DMS53 treated with DMSO at 0.1 percent for 48 hours (cell line): ENCODE measurements around the gene TSPAN9.

ENCODE experiments used
- DNase-seq: peaks from one replicate; lab custom pipeline; 2025; ENCODE audit not compliant: unreplicated experiment; lab: John Stamatoyannopoulos, UW

Gene TSPAN9

GRCh38 chr12:3184485-3184884 is 107.3 kb downstream of the TSPAN9 start:
- no peak for DNase-seq

- no peak for DNase-seq
Observed at GRCh38 chr12:3185260-3185870, 108.2 kb downstream of the TSPAN9 start.

DNA sequence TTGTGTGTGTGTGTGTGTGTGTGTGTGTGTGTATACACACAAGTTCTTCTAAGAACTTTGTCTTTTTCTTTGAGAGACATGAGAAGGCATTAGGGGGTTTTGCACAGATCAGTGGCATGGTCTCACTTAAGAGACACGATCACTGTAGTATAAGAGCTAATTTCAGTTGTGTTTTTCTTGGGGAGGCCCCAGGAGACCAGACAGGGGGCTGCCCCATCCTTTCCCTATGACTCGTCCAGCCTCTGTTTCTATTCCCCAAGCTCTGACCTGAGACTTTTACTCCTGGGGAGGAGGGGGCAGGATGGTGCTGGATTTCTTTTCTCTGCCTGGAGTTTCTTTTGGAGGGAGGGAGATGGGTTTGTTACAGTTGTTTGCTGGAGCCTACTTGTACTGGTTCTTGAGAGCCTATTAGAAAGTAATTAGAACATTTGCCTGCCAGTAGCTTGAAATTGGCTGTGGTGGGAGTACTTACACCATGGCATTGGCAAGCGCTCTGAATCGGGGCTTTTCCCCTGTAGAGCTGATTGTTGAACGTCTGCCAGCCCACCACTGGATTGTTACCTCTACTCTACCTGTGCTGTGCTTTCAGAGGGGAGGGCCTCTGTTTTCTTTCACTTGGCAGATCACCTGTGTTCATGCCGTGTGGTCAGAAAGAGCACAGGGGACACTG is 109.5 kb downstream of the TSPAN9 start:
- no peak for DNase-seq

GRCh38 chr12:3187846-3188770 is 110.9 kb downstream of the TSPAN9 start:
- DNase-seq = no peak

DNA sequence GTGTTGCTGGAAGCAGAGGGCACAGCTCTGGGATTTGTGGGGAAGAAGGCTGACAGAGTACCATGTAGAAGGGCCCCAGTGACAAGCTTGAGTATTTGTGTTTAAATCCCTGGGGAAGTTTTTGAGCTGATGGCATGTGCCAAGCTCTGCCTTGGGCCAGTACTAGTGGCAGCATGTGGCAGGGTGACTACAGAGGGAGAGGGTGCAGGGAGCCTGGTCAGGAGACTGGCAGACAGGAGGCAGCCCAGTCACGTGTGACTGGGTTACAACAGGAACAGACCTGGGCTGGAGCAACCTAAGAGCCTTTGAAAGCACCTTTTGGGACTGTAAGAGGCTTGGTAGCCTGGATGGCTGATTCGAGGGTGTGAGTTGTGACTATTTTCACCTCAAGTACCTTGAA is 112.1 kb downstream of the TSPAN9 start:
- no peak for DNase-seq

DNA sequence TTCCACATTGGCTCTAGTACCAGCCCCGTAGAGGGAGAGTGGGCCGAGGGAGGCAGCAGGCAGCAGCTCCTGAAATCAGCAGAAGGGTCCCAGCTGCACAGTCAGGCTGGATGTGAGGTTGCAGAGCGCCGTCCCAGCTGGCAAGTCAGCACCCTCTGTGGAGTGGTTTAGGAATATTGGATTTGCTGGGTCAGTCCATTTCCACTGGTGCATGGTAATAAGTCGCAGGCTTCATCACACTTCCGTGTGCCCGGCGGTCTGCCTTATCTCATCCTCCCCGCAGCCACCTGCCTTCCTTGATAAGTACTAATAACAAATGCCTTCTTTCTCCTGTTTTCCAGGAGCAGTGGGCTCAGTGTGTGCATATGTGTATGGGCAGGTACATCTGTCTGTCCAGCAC is 112.9 kb downstream of the TSPAN9 start:
- DNase-seq = no peak

DNA sequence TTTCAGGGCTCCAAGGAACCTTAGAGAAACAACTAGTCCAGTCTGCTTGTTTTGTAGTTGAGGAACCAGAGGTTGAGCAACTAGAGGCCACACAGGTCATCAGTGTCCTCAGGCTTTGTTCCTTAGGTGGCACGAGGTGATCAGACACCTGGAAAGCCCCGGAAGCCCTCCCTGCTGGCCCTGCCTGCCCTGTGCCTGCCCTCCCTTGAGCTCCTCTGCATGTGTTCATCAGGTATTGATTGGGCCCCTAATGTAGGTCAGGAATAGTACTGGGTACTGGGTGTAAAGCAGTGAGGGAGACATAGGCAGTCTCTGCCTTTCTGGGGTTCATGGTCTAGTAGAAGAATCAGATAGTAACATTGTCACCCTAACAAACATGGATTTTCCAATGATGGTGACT is 114.3 kb downstream of the TSPAN9 start:
- DNase-seq = no peak

- DNase-seq = no peak
Observed at GRCh38 chr12:3192221-3192620, 115.0 kb downstream of the TSPAN9 start.

- no peak for DNase-seq
Observed at GRCh38 chr12:3193131-3193530, 116.0 kb downstream of the TSPAN9 start.

DNA sequence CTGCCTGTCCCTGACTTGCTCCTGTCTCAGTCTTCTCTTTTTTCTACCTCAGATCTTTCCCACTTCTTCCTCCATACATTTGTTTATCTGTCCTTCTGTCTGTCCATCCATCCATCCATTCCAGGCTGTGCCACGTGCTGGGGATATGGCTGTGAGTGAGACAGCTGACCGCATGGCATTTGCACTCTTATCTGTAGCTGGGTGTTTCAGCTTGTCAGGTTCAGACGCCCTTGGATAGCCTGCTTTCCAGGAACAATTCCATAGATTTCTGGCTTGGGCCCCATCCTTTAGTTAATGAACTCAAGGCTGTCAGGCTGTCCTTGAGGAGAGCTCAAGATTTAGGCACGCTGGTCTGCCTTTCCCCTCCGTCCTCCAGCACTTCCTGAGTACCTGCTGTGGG is 116.6 kb downstream of the TSPAN9 start:
- no peak for DNase-seq

GRCh38 chr12:3195337-3195736 is 118.2 kb downstream of the TSPAN9 start:
- DNase-seq = no peak

- DNase-seq = no peak
Observed at GRCh38 chr12:3195859-3196483, 118.8 kb downstream of the TSPAN9 start.

- no peak for DNase-seq
Observed at GRCh38 chr12:3196488-3196887, 119.3 kb downstream of the TSPAN9 start.

DNA sequence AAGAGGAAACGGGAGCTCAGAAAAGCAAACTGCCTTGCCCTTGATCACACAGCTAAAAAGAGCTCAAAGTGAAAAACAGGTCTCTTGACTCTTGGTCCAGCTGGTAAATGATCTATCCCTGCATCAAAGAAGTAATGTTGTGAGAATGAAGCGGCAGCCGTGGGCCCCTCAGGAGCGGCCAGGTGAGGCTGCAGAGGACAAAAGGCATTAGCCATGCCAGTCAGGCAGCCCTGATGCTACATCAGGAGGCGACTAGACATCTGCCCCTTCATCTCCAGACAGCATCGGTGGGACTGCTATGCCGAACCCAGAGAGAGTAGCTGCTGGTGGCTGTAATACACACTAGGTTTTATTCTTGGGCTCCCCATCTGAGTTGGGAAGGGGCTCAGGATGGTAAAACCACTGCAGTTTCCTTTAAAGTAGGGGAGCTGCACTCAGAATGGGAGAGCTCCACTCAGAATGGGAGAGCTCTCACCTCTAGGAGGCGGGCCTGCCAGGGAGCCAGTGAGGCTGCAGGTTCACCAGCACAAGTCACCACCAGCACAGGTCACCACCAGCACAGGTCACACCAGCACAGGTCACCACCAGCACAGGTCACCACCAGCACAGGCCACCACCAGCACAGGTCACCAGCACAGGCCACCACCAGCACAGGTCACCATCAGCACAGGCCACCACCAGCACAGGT is 120.1 kb downstream of the TSPAN9 start:
- DNase-seq = no peak

- no peak for DNase-seq
Observed at GRCh38 chr12:3199551-3200031, 122.4 kb downstream of the TSPAN9 start.

DNA sequence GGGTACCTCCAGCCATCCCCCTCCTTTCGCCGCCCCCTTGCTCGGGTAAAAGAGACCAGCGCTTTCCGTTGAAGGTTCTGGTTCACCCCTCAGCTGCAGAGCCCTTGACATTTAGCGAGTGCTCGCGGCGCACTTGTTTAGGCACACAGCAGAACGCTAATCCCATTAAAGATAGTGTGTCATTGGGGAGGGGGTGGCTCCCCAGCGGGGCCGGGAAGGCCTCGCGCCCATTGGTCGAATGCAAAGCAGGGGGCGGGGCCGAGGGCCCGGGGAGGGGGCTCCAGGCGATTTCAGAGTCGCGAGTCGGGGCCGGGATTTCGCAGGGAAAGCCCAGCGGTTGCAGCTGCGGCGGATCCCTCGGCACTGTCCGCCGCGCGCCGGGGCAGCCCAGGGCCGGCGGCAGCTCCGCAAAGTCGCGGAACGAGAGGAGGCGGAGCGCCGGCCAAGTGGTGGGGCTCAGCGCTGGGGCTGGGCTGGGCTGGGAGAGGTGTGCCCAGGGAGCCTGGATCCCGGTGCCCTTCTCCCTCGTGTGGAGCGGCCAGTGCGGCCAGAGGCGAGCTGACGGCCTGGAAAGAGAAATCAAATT is 122.9 kb downstream of the TSPAN9 start:
- DNase-seq = peak; percentile 46

DNA sequence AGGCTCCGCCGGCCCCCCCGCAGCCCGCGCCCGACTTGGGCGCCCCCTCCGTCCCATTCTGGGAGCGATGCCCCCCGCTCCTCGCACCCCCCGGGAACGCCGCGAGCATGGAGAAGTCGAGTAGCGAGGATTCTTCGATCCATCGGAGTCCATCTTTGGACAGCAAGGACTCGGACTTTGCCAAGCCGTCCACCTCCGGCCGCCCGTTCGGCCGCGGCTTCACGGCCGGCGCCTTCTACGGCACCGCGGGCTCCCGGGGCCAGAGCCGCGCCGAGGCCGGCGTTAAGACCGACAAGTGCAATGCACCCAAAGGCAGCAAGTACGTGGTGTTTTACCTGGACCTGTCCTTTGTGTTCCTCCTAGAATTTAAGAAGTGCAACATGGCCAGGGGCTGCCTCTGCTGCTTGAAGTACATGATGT is 123.6 kb downstream of the TSPAN9 start:
- no peak for DNase-seq

- DNase-seq = no peak
Observed at GRCh38 chr12:3201339-3202051, 124.3 kb downstream of the TSPAN9 start.

DNA sequence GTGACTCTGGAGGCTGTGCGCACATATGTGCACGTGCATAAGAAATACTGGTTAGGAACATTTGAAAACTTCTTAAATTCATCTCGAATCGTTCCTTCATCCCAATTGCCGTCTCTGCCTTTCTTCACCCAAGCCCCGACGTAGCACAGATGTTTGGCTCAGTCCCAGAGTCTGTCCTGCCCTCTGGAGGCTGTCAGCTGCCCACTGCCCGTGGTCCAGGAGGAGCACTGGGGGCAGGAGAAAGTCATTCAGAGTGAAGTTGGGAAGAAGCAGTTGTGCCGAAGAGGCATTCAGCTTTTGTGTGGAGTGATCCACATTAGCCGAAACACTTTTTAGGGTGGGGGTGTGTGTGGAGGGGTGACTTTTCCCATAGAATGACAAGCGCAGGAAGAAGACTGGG is 124.9 kb downstream of the TSPAN9 start:
- DNase-seq = no peak
